PC-3 (cell line): ENCODE measurements around the gene ZNHIT1. TPM values are rescaled to one million over a fixed set of nuclear protein-coding genes. Genes with fewer than 3 reads are reported as not detected.

Experiments
- ATAC-seq: fragments of 200-7000 bp; cut with Tn5 transposase; 2 replicates; pipeline ENCODE4 v1.9.1; 2020; ENCODE audit warnings: mild to moderate bottlenecking, moderate library complexity
- BruUV-seq: library from RNA; stranded (reverse); fragments of 400-500 nt; replicated peaks from 2 replicates; lab custom pipeline; 2021; lab: Mats Ljungman, UMichigan
- CTCF ChIA-PET: fragments of 300-600 bp; sonication (Branson Sonifier 250); formaldehyde crosslinking; loops from one replicate; lab custom pipeline; 2022; ENCODE audit warnings: antibody characterized with exemption; lab: Charles Lee
- POLR2A ChIA-PET: fragments of 300-600 bp; sonication (Branson Sonifier 250); formaldehyde crosslinking; loops from one replicate; lab custom pipeline; 2022; ENCODE audit warnings: antibody characterized with exemption; ENCODE audit not compliant: unreplicated experiment; lab: Charles Lee
- DNase-seq: peaks from one replicate; pipeline ENCODE4 v3.0.0-alpha.2; 2015
- H2AFZ ChIP-seq: fragments of 300-600 bp; sonication (generic); 2 replicates; pipeline ENCODE4 v1.6.0; 2016; ENCODE audit warnings: antibody characterized with exemption, low read length
- H3F3A ChIP-seq: fragments of 300-600 bp; sonication (generic); one replicate; pipeline ENCODE4 v1.6.0; 2017; ENCODE audit warnings: antibody characterized with exemption, low read length, control low read depth, mild to moderate bottlenecking; ENCODE audit not compliant: unreplicated experiment
- H3K27ac ChIP-seq: fragments of 300-600 bp; sonication (generic); 2 replicates; pipeline ENCODE4 v1.5.1; 2016; ENCODE audit warnings: mild to moderate bottlenecking, low read length
- H3K27me3 ChIP-seq: fragments of 300-600 bp; sonication (generic); 2 replicates; pipeline ENCODE4 v1.6.1; 2016; ENCODE audit warnings: low read length, mixed read lengths
- H3K36me3 ChIP-seq: fragments of 300-600 bp; sonication (generic); 2 replicates; pipeline ENCODE4 v1.6.1; 2016; ENCODE audit warnings: low read depth, mixed run types, low read length, mixed read lengths
- H3K4me1 ChIP-seq: fragments of 300-600 bp; sonication (generic); 2 replicates; pipeline ENCODE4 v1.5.1; 2016; ENCODE audit warnings: low read length; ENCODE audit not compliant: insufficient read depth
- H3K4me2 ChIP-seq: fragments of 300-600 bp; sonication (generic); 2 replicates; pipeline ENCODE4 v1.6.0; 2016; ENCODE audit warnings: low read length
- H3K4me3 ChIP-seq: fragments of 300-600 bp; sonication (generic); 2 replicates; pipeline ENCODE4 v1.5.1; 2016; ENCODE audit warnings: mild to moderate bottlenecking, low read length, mixed read lengths
- H3K79me2 ChIP-seq: fragments of 300-600 bp; sonication (generic); 2 replicates; pipeline ENCODE4 v1.6.1; 2017; ENCODE audit warnings: low read length, mixed read lengths
- H3K9ac ChIP-seq: fragments of 300-600 bp; sonication (generic); 2 replicates; pipeline ENCODE4 v1.6.0; 2016; ENCODE audit warnings: mild to moderate bottlenecking, low read length
- H3K9me2 ChIP-seq: fragments of 300-600 bp; sonication (generic); replicated peaks from 2 replicates; pipeline ENCODE4 v1.6.1; 2016; ENCODE audit warnings: mixed run types, low read length, mixed read lengths
- H3K9me3 ChIP-seq: fragments of 300-600 bp; sonication (generic); 2 replicates; pipeline ENCODE4 v1.6.1; 2016; ENCODE audit warnings: low read length, mixed read lengths
- H4K20me1 ChIP-seq: fragments of 300-600 bp; sonication (generic); 2 replicates; pipeline ENCODE4 v1.6.1; 2016; ENCODE audit warnings: low read length, mixed read lengths
- CTCF ChIP-seq: fragments of 300-600 bp; sonication (generic); conservative IDR thresholded peaks from 2 replicates; pipeline ENCODE4 v1.5.1; 2017; ENCODE audit warnings: antibody characterized with exemption, low read depth, mild to moderate bottlenecking, low read length
- EZH2 ChIP-seq: fragments of 300-600 bp; sonication (generic); IDR thresholded peaks from one replicate; pipeline ENCODE4 v1.6.1; 2017; ENCODE audit warnings: antibody characterized with exemption, mild to moderate bottlenecking, low read length; ENCODE audit not compliant: unreplicated experiment
- EZH2phosphoT487 ChIP-seq: fragments of 300-600 bp; sonication (generic); IDR thresholded peaks from 2 replicates; pipeline ENCODE4 v1.6.1; 2018; ENCODE audit warnings: mild to moderate bottlenecking, antibody characterized with exemption, low read length, borderline replicate concordance
- intact Hi-C: fragments of 100-400 bp; cut with micrococcal nuclease; formaldehyde crosslinking; loops from 2 replicates; pipeline ENCODE4 v1.9.0; 2023
- total RNA-seq: library from RNA; depleted of rRNA; stranded (reverse); fragments of >200 nt; gene quantifications from 2 replicates; pipeline ENCODE4 v1.2.3, GENCODE V29; 2014

ZNHIT1 gene
- total RNA-seq, 1 experiment from 2014 or later: 188 TPM

DNA sequence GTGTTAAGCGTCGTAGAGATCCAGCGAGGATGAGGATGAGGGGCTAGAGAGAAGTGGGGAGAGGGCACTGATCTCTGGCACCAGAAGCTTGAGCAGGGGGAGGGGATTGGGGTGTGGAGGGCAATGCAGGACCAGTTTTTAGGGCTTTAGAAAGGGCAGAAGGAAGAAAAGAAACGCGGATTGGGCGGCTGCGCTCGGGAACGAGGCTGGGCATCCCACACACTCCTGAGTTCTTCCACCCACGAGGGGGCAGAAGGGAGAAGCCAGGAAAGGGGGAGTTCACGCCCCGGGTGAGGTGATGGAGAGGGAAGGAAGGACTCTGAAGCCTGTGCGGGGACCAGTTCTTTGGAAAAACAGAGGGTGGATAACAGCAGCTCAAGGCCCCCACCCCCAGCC lies 46.5 kb upstream of the ZNHIT1 start:
- no peak overlapping the region for H3K9ac ChIP-seq
- H3K4me3 ChIP-seq: no peak overlapping the region
- H3K9me2 ChIP-seq: no peaks in the 10 kb centered on the region
- no peak for ATAC-seq
- H3K9me3 ChIP-seq: no peaks in the 10 kb centered on the region
- ChIA-PET CTCF (no interaction called here), POLR2A (no interaction called here)
- H3F3A ChIP-seq: no peaks in the 10 kb centered on the region
- H3K4me1 ChIP-seq: peaks cover 39% of the 10 kb centered on the region
- H4K20me1 ChIP-seq: no peaks in the 10 kb centered on the region
- intact Hi-C loops: no loop called here
- H3K27me3 ChIP-seq: peaks cover 46% of the 10 kb centered on the region
- BruUV-seq: no TSS peak
- H3K27ac ChIP-seq: no peak overlapping the region
- TF ChIP-seq CTCF: peak; percentile 34
- TF ChIP-seq EZH2: no peak
- no peaks in the 10 kb centered on the region for H3K79me2 ChIP-seq
- H2AFZ ChIP-seq: no peak overlapping the region
- no peak overlapping the region for H3K4me2 ChIP-seq
- DNase-seq: no peak
- no peaks in the 10 kb centered on the region for H3K36me3 ChIP-seq

DNA sequence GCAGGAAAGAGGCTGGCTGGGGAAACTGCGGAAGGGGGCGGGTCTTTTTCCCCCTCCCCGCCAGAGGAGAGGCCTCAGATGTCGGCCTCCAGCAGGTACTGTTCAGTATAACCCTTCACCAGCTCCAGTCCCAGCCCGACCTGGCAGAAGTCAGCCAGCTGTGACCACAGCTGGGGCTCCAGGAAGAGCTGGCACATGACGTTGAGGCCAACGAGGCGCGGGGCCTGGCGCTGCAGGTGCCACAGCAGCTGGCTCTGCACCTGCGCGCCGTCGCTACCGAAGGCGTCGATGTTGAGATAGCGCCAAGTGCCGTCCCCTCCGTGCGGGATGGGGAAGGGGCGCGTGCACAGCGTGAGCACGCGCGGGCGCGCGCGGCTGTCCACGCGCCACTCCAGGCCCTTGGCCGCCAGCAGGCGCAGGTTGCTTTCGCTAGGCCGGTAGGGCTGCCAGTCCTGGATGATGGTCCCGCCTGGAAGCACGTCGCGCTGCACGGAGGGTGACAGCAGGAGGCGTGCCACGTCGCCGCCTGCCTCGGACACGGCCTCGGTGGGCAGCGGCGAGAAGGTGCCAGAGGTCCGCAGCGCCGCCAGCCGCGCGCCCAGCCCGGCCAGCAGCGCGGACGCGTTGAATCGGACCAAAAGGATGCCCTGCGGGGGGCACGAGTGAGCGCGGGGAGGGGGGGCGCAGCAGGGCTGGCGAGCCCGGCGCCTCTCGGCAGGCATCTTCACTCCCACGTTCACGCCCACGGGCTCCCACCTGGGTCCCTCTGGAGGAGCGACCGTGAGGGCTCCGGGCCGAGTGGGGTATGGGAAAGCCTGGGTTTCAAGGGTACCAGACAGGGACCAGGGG lies 45.7 kb upstream of the ZNHIT1 start:
- H3K36me3 ChIP-seq: no peaks in the 10 kb centered on the region
- intact Hi-C loops: no loop called here
- peak; percentile 48; the same call in 1 of the 2 replicates for TF ChIP-seq EZH2phosphoT487
- TF ChIP-seq EZH2: no peak
- TF ChIP-seq CTCF: 0 out of 2 replicates have a peak, but pooled peaks have one; percentile 22
- peaks cover 36% of the 10 kb centered on the region for H3K4me1 ChIP-seq
- POLR2A ChIA-PET: interaction anchor here (0.7 kb wide), 1 partner anchor 584 kb away, joined by 3 read pairs; no protein-coding TSS in a partner anchor
- no peaks in the 10 kb centered on the region for H3K9me2 ChIP-seq
- no peak overlapping the region for H2AFZ ChIP-seq
- no peaks in the 10 kb centered on the region for H3K79me2 ChIP-seq
- H3F3A ChIP-seq: no peaks in the 10 kb centered on the region
- no peaks in the 10 kb centered on the region for H3K9me3 ChIP-seq
- CTCF ChIA-PET: no interaction called here
- H3K27me3 ChIP-seq: peaks cover 40% of the 10 kb centered on the region
- no peak for ATAC-seq
- DNase-seq: no peak
- no TSS peak for BruUV-seq
- H3K9ac ChIP-seq: no peak overlapping the region
- H3K4me2 ChIP-seq: peak overlapping the region; percentile 83
- peak overlapping the region; percentile 57; the same call in 1 of the 2 replicates for H3K4me3 ChIP-seq
- H4K20me1 ChIP-seq: no peaks in the 10 kb centered on the region
- H3K27ac ChIP-seq: no peak overlapping the region
